ENCODE data around the gene ETV6.

Gene ETV6

DNA sequence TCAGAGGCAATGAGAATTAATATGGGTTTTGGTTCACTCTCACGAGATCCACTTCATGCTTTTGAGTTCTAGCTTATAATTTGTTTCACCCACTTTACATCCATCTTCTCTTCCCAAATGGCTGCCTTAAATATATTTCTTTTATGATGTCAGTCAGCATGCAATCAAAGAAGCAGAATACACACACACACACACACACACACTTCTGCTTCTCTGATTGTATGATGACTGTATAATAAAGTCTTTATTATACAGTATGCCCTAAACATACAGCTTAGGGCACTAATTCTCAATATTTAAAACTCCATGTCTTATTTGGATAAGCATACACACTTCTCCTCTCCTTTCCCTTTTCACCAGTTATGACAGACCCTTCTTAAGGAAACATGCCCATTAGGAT, 6.7 kb upstream of the ETV6 start:
- no peak for FAIRE-seq
- DNase-seq (ENCODE audit: low spot score): no peak

- DNase-seq (ENCODE audit: low spot score) (no peak), FAIRE-seq (no peak)
Measured at GRCh38 chr12:11645391-11645790, 4.1 kb upstream of the ETV6 start.

- FAIRE-seq (peak; percentile 70), DNase-seq (ENCODE audit: low spot score) (peak; percentile 91)
Measured at GRCh38 chr12:11648514-11649412, 711 bp upstream of the ETV6 start.

DNA sequence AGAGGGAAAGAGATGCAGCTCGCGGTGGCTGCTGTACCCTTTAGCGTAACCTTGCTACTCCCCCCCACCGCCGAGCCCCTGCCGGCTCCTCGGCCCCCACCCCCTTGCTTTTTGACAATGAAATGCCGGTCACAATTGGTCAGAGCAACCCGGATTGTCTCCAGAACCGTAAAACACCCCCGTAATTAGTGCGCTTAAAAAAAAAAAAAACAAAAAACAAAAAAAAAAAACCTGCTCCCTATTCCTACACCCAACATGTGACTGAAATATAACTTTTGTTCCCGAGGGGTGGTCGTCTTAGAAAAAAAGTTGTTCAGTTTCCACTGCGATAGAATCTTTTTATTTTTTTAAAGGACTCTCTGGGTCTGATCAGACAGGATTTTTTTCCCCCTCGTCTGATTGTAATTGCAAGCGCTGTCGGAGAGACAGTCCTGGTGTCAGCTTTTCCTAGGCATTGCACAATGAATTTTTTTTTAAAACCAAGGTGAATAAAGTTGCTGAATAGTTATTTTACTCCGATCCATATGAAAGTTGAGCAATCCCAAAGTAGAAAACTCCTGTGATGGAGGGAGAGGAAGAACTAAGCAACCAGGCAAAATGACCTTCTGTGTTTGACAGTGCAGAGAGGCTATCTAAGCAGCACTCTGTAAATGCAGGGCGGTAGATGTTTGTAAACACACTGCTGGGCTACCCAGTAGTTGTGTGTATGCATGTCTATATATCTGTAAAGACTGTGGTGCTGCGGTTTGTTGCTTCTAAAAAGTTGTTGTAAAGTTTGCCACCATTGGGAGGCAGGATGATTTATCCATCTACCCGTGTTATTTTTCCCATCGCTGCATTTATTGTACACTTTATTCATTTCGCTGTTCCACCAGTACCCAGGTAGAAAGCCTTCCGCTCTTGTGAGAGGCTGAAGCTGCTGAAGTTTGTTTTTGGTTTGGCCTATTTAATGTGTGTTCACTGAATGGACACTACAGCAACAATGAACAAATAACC, 1.1 kb downstream of the ETV6 start:
- peak; percentile 61 for FAIRE-seq
- peak; percentile 39 for DNase-seq (ENCODE audit: low spot score)

DNA sequence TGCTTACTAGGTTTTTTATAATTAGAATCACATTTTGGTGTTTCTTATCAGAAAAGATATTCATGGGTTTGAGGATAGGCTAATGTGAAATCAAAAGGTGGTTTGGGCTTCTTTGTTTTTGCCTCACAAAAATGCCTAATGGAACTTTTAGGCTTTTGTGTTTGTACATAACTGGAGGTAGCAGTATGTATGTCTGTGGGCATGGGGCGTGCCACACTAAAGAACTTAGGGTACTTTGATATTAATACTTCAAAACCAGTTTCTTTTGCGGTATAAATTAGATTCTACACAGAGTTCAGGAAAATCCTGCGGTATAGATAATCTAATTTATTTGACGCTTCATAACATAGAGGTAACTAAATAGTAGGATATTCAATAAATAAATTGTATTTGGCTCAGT, 1.9 kb downstream of the ETV6 start:
- DNase-seq (ENCODE audit: low spot score) (no peak), FAIRE-seq (no peak)

DNA sequence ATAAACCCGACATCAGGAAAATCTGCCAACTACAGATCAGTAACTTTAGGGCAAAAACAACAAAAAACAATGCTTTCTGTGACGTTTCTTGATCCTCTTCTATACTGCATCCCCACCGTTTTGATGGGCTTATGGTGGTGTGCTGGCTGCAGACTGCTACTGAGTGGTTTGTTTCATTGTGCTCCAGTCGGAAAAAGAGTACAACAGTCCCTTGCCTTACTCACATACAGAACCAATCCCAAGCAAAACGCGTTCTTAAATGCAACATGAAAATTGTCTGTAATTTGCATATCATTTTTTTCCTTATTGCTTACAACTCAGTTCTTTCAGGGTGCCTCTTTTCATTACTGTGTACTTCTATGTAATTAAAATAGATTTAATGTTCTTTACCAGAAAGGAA, 2.3 kb downstream of the ETV6 start:
- DNase-seq (ENCODE audit: low spot score) (no peak), FAIRE-seq (no peak)

GRCh38 chr12:11652351-11653040, 3.0 kb downstream of the ETV6 start:
- FAIRE-seq (no peak), DNase-seq (ENCODE audit: low spot score) (no peak)

GRCh38 chr12:11653215-11653753, 3.8 kb downstream of the ETV6 start:
- DNase-seq (ENCODE audit: low spot score): no peak
- no peak for FAIRE-seq

- FAIRE-seq: no peak
- no peak for DNase-seq (ENCODE audit: low spot score)
Measured at GRCh38 chr12:11654338-11654737, 4.9 kb downstream of the ETV6 start.

- no peak for DNase-seq (ENCODE audit: low spot score)
- FAIRE-seq: no peak
Measured at GRCh38 chr12:11654802-11655201, 5.3 kb downstream of the ETV6 start.

GRCh38 chr12:11655842-11656241, 6.4 kb downstream of the ETV6 start:
- FAIRE-seq (no peak), DNase-seq (ENCODE audit: low spot score) (no peak)

GRCh38 chr12:11656550-11656949, 7.1 kb downstream of the ETV6 start:
- FAIRE-seq: no peak
- no peak for DNase-seq (ENCODE audit: low spot score)

DNA sequence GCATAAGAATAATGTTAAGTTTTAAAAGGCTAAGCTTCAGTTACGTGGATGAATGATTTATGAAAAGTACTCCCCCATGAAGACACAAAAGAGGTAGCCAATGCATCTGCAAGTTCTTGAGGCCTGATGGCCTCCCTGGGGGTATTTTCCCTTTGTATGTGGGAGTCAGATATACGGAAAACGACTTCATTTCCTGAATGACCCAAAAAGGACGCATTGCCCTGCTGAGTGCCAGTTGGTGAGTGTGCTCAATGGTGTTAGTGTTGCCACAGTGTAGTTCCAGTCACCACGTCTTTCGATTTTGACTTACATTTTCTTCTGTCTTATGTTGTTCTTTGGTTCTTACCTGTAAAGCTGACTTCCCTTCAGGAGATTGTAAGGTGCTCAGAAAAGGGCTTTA, 8.0 kb downstream of the ETV6 start:
- FAIRE-seq (no peak), DNase-seq (ENCODE audit: low spot score) (no peak)

DNA sequence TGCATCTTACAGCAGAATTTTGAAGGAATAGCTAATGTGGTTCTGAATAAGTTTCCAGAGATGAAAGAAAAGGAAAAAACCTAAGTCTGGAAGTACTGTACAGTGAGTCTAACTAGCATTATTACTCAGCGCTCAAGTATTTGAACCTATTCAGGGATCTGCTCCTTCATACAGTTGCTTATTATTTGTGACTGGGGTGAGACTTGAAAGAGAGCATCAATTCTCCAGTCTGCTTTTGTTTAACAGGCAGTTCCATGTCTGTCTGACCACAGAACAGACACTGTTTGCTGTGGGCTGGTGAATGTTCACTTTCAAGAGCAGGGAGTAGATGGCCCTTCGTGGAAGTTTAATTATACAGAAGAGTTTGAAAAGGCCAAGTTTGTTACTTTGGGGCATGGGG, 9.3 kb downstream of the ETV6 start:
- FAIRE-seq: no peak

GRCh38 chr12:11660624-11661023, 11.2 kb downstream of the ETV6 start:
- FAIRE-seq (no peak), DNase-seq (ENCODE audit: low spot score) (no peak)

More for the DNA sequence above, 9.3 kb downstream of the ETV6 start:
- DNase-seq (ENCODE audit: low spot score): peak; percentile 76

GRCh38 chr12:11661491-11662089, 12.1 kb downstream of the ETV6 start:
- FAIRE-seq: no peak
- DNase-seq (ENCODE audit: low spot score): no peak

DNA sequence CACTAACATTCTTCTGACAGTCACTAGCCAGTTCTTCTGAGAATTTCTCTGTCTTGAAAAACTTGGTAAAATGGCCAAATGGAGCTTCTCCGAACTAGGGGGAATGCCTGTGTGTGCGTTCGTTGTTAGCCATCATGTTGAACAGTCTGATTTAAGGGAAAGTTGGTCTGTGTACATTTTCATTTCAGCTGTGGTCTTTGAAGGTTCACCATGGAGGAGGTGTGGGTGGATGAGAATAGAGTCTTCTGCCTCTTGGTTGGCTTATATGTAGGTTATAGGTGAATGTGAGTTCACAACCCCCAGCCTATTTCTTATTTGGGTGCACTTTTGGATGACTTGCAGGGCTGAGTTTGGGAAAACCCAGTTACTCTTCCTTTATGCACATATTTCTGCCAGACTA, 12.9 kb downstream of the ETV6 start:
- DNase-seq (ENCODE audit: low spot score) (no peak), FAIRE-seq (no peak)

DNA sequence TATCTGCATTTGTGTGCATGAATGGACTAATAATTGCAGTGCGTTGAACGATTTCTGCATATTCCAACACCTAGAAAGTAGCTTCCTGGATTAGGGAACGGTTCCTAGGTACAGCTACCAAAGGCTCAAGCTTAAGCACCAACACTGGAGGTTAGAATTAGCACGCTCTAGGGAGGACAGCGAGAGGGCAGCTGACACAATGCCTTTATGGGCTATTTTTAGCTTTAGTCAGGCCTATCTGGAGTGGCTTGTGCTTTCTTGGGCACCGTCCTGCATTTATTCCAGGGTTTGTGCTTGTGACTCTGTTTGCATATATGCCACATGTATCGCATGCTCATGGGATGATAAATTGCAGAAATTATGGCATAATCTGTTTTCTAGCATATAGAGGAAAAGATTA, 13.7 kb downstream of the ETV6 start:
- FAIRE-seq (no peak), DNase-seq (ENCODE audit: low spot score) (no peak)

DNA sequence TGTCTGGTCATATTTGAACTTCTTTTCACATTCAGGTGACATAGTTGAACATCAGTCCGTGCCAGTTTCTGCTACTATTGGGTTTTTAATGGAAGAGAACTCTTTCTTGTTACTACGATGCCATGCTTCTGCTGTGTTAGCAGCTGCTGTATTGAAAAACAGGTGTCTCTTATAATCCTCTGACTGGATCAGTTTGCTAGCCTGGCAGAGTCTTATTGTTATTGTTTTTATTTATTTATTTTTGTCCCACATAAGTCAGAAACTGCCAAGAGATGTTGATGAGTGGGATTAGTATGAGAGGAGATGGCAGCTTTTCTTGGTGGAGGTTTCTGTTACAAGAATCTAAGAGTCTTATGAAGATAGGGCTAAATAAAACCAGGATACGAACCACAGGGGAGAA, 14.6 kb downstream of the ETV6 start:
- FAIRE-seq (no peak), DNase-seq (ENCODE audit: low spot score) (no peak)

GRCh38 chr12:11666131-11667050, 16.9 kb downstream of the ETV6 start:
- DNase-seq (ENCODE audit: low spot score) (no peak), FAIRE-seq (no peak)
